SKM-1 treated with dmso at 0.1 percent for 144 hours (cell line): ENCODE data around the gene MBD6.

Source experiments
- DNase-seq: peaks from one replicate; lab custom pipeline; 2025; ENCODE audit not compliant: unreplicated experiment; lab: John Stamatoyannopoulos, UW

The MBD6 gene

GRCh38 chr12:57574795-57575194 is 52.2 kb downstream of the MBD6 start:
- no peak for DNase-seq

DNA sequence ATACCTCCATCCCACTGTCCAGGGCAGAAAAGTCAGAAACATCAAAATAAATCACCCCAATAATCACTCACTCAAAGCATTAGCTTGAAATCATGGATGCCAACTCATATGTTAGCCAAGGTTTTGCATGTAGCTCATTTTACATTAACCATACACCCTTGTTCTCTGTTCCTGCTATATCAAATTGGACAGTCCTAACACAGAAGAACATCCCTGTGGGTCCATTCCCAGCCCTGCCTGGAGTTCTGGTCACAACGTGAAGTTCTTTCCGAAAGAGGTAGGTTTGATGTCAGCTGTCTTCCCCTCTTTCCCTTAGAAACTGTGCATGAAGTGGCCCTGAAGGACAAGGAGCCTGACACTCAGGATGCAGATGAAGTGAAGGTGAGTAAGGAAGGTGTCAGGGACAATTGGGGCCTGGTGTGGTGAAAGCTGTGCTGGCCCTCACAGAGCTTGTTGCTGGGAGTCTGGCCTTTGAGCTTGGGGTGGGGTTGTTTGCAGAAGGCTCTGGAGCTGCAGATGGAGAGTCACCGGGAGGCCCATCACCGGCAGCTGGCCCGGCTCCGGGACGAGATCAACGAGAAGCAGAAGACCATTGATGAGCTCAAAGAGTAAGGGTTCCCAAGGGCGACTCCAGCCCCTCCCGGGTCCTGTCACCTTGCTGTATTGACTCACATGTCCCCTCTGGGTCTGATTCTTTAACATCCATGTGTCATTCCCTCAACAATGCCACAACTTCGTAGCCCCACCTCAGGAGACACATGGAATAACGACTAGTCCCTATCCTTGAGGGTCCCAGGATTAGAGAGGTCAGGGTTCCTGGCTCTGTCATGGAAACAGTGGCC is 53.4 kb downstream of the MBD6 start:
- no peak for DNase-seq

GRCh38 chr12:57576613-57577160 is 54.1 kb downstream of the MBD6 start:
- DNase-seq: no peak

- DNase-seq: no peak
Measured at GRCh38 chr12:57577981-57578758, 55.5 kb downstream of the MBD6 start.

DNA sequence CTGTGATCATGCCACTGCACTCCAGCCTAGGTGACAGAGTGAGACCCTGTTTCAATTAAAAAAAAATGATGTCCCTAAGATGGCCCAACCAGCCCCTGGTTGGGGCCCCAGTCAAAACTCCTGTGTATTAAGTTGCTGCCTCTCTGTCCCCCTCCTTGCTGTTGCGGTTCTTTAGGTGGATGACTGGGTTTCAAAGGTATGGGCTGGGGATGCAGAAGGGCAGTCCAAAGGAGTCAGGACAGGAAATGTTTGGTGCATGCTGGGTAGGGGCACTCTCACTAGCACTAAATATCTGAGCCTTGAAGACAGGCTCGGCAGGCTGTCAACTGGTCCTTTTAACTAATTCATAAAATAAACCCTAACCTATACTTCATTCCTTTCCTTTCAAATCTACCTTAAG is 56.4 kb downstream of the MBD6 start:
- no peak for DNase-seq
